Body of pancreas (tissue), 4 donors: ENCODE data around the gene THSD8. TPM values are rescaled to one million over a fixed set of nuclear protein-coding genes. Genes with fewer than 3 reads are reported as not detected.

Source experiments
- ATAC-seq: fragments of 150-250 bp; one replicate; pipeline ENCODE4 v1.9.1; 2016
- DNase-seq, 4 donors: peaks; one replicate each; pipeline ENCODE4 v3.0.0-alpha.2; 2019
- H3K27ac ChIP-seq, 4 donors: fragments of 200-600 bp; sonication (generic); 1 replicate in 3 of 4; 2 replicates in 1 of 4; pipeline versions ENCODE4 v1.5.1 to v1.6.1; 2016 to 2019; ENCODE audit warnings: mild to moderate bottlenecking in 1 of 4, mixed read lengths in 1 of 4, moderate library complexity in 1 of 4
- H3K27me3 ChIP-seq, 2 donors: fragments of 200-600 bp; sonication (generic); one replicate each; pipeline ENCODE4 v1.6.0; 2016; ENCODE audit warnings: mild to moderate bottlenecking in 1 of 2
- H3K36me3 ChIP-seq, 2 donors: fragments of 200-600 bp; sonication (generic); replicated peaks in 1 of 2; 2 replicates each; pipeline ENCODE4 v1.5.1; 2016; ENCODE audit warnings: low read depth in 2 of 2; ENCODE audit not compliant: insufficient read depth in 1 of 2
- H3K4me1 ChIP-seq: fragments of 200-600 bp; sonication (generic); one replicate; pipeline ENCODE4 v1.6.0; 2016
- H3K4me3 ChIP-seq, 2 donors: fragments of 200-600 bp; sonication (generic); 1 replicate in 1 of 2; 2 replicates in 1 of 2; pipeline ENCODE4 v1.5.1; 2016 to 2019
- H3K9me3 ChIP-seq, 3 donors: fragments of 200-600 bp; sonication (generic); 1 replicate in 2 of 3; 2 replicates in 1 of 3; pipeline ENCODE4 v1.5.1; 2016
- CTCF ChIP-seq, 7 experiments: fragments of 450-650 bp in 4 of 7; fragments of 200-600 bp in 3 of 7; sonication (generic) in 3 of 7; IDR thresholded peaks; one replicate each; pipeline ENCODE4 v1.5.1; 2016 to 2019; ENCODE audit warnings: antibody characterized with exemption in 7 of 7
- POLR2A ChIP-seq, 3 donors: fragments of 450-650 bp; IDR thresholded peaks; one replicate each; pipeline ENCODE4 v1.6.1; 2016; ENCODE audit warnings: antibody characterized with exemption in 3 of 3, mild to moderate bottlenecking in 2 of 3
- WGBS, 2 donors: methylation state at CpG; one replicate each; pipeline ENCODE4 v1.1.5; 2017; 5-methylcytosine and 5-hydroxymethylcytosine counted together
- intact Hi-C: fragments of 100-400 bp; cut with DNase I; formaldehyde crosslinking; loops from one replicate; pipeline ENCODE4 v1.15.1; 2023
- total RNA-seq, 2 donors: library from RNA; depleted of rRNA; stranded (reverse); fragments of >200 nt; gene quantifications; one replicate each; pipeline ENCODE4 v1.1.0, GENCODE V29; 2016

Gene THSD8
- total RNA-seq, 2 donors from 2014 or later: not detected

GRCh38 chr19:12821761-12822160, 19.9 kb downstream of the THSD8 start:
- intact Hi-C loops: no loop called here
- Histone ChIP-seq H3K27me3 (peaks cover 0 to 7% of the 10 kb centered on the region in 2 donors), H3K9me3 (no peaks in the 10 kb centered on the region), H3K4me3 (no peak overlapping the region), H3K27ac (no peak overlapping the region), H3K4me1 (peaks cover 7% of the 10 kb centered on the region), H3K36me3 (no peaks in the 10 kb centered on the region)
- no peak for ATAC-seq
- TF ChIP-seq POLR2A (IDR thresholded peaks at IDR 0.05): no peak
- TF ChIP-seq CTCF (IDR thresholded peaks at IDR 0.05): no peak
- no peak for DNase-seq
- 79 to 80% methylated on average over 2 of the region's 2 CpGs for WGBS, 2 donors

- H3K4me1 ChIP-seq: peaks cover 16% of the 10 kb centered on the region
- DNase-seq: peak in 1 of 4 donors; percentile 39
- ATAC-seq: no peak
- no peaks in the 10 kb centered on the region for H3K36me3 ChIP-seq
- 5 to 7% methylated on average over 21 to 46 of the region's 46 CpGs for WGBS, 2 donors
- intact Hi-C loops: no loop called here
- H3K27ac ChIP-seq: no peak overlapping the region
- H3K9me3 ChIP-seq: no peaks in the 10 kb centered on the region
- peaks cover 0 to 7% of the 10 kb centered on the region in 2 donors for H3K27me3 ChIP-seq
- peak in 6 of 7 experiments; percentile 7 to 24 (median 16) for TF ChIP-seq CTCF (IDR thresholded peaks at IDR 0.05)
- TF ChIP-seq POLR2A (IDR thresholded peaks at IDR 0.05): no peak
- H3K4me3 ChIP-seq: no peak overlapping the region
Observed at GRCh38 chr19:12825254-12826131, 23.6 kb downstream of the THSD8 start.

GRCh38 chr19:12828494-12828893, 26.6 kb downstream of the THSD8 start:
- peaks cover 0 to 7% of the 10 kb centered on the region in 2 donors for H3K27me3 ChIP-seq
- no peaks in the 10 kb centered on the region for H3K36me3 ChIP-seq
- intact Hi-C loops: no loop called here
- ATAC-seq (peak; percentile 45), DNase-seq (peak in 3 of 4 donors; percentile 54 to 65 (median 54))
- no peak for TF ChIP-seq CTCF (IDR thresholded peaks at IDR 0.05)
- TF ChIP-seq POLR2A (IDR thresholded peaks at IDR 0.05): no peak
- H3K9me3 ChIP-seq: no peaks in the 10 kb centered on the region
- H3K4me3 ChIP-seq: no peak overlapping the region
- 3% methylated on average over 17 to 23 of the region's 23 CpGs for WGBS, 2 donors
- no peak overlapping the region for H3K27ac ChIP-seq
- H3K4me1 ChIP-seq: peaks cover 27% of the 10 kb centered on the region

GRCh38 chr19:12833418-12833737, 31.5 kb downstream of the THSD8 start:
- Histone ChIP-seq H3K4me1 (peaks cover 30% of the 10 kb centered on the region), H3K4me3 (no peak overlapping the region), H3K36me3 (no peaks in the 10 kb centered on the region), H3K27me3 (peaks cover 0 to 32% of the 10 kb centered on the region in 2 donors), H3K27ac (no peak overlapping the region), H3K9me3 (no peaks in the 10 kb centered on the region)
- TF ChIP-seq CTCF (IDR thresholded peaks at IDR 0.05) (no peak), POLR2A (IDR thresholded peaks at IDR 0.05) (no peak)
- ATAC-seq (no peak), DNase-seq (no peak)
- 0 to 7% methylated on average over 1 to 3 of the region's 5 CpGs for WGBS, 2 donors
- intact Hi-C loops: no loop called here
